Measurements from ENCODE around the gene NPR3.

NPR3 gene

DNA sequence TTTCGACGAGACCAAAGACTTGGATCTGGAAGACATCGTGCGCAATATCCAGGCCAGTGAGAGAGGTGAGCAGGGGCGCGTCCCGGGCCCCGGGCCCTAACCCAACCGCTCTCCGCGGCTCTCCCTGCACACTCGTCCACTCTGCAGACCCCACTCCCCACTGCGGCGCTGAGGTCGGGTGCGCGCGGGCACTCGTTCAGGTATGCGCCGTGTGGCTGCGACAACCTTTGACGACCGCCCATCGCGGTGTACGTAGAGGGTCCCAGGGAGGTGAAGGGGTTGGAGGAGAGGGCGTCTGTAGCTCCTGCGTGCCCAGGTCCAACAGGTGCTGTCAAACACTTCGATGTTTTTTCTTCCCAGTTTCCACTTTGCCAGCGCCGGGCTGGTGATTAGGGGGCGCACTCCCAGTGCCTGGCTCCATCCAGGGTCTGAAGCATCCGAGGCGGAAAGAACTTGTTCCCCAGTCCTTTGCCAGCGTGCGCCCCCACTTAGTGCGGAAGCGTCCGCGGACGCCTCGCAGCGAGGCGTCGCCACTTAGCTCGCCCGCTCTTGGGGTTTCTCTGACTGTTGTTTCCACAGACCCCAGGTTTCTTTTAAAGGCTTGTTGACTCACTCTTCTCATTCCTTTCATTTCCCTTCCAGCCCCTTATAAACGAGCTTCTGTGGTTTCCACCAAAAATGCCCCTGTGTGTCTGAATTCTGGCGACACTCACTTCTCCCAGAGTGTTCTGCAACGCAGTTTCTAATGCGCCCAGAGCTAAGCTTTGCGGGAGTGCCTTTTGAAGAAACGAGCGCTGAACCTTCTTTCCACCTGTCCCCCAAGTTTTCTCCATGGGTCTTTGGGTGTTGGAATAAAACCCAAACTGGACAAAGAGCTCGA lies 1.6 kb downstream of the NPR3 start:
- Histone ChIP-seq H3K9ac (no peak overlapping the region), H3K4me3 (IDR thresholded peaks at IDR 0.05; ENCODE audit: insufficient read depth, low read depth, low read length) (no peak overlapping the region), H3K27me3 (ENCODE audit: insufficient read depth, low read depth) (no peaks in the 10 kb centered on the region), H3K36me3 (ENCODE audit: insufficient read depth) (no peaks in the 10 kb centered on the region), H4K20me1 (ENCODE audit: insufficient read depth) (no peaks in the 10 kb centered on the region), H3K4me1 (ENCODE audit: low read depth, poor library complexity, severe bottlenecking) (no peaks in the 10 kb centered on the region), H3K79me2 (ENCODE audit: insufficient read depth, low read depth) (no peaks in the 10 kb centered on the region), H2AFZ (ENCODE audit: low read depth) (no peak overlapping the region), H3K4me2 (no peak overlapping the region), H3K27ac (no peak overlapping the region)
- TF ChIP-seq, protein P1, sequence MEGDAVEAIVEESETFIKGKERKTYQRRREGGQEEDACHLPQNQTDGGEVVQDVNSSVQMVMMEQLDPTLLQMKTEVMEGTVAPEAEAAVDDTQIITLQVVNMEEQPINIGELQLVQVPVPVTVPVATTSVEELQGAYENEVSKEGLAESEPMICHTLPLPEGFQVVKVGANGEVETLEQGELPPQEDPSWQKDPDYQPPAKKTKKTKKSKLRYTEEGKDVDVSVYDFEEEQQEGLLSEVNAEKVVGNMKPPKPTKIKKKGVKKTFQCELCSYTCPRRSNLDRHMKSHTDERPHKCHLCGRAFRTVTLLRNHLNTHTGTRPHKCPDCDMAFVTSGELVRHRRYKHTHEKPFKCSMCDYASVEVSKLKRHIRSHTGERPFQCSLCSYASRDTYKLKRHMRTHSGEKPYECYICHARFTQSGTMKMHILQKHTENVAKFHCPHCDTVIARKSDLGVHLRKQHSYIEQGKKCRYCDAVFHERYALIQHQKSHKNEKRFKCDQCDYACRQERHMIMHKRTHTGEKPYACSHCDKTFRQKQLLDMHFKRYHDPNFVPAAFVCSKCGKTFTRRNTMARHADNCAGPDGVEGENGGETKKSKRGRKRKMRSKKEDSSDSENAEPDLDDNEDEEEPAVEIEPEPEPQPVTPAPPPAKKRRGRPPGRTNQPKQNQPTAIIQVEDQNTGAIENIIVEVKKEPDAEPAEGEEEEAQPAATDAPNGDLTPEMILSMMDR (conservative IDR thresholded peaks at IDR 0.05; ENCODE audit: low read depth, low read length) = no peak

DNA sequence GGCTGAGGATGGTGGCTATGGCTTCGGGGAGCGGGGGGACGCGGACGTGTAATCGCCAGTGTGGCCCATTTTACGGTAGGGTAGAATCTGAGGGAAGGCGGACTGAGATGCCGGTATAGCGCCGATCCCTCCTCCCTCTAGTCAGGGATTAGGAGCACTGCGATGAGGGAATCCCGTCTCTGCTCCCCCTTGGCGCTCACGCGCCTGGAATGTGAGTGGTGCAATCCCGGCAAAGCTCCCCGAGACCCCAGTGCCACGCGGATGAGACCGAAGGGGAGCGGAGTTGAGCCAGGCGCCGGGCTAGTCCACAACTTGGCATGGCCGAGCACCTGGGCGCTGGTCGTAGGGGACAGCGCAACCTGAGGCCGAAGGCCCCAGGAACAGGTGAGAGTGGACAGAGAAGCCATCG lies 2.2 kb downstream of the NPR3 start:
- Histone ChIP-seq H3K79me2 (ENCODE audit: insufficient read depth, low read depth) (no peaks in the 10 kb centered on the region), H3K27ac (no peak overlapping the region), H2AFZ (ENCODE audit: low read depth) (no peak overlapping the region), H4K20me1 (ENCODE audit: insufficient read depth) (no peaks in the 10 kb centered on the region), H3K4me2 (no peak overlapping the region), H3K9ac (no peak overlapping the region), H3K4me3 (IDR thresholded peaks at IDR 0.05; ENCODE audit: insufficient read depth, low read depth, low read length) (no peak overlapping the region), H3K27me3 (ENCODE audit: insufficient read depth, low read depth) (no peaks in the 10 kb centered on the region), H3K4me1 (ENCODE audit: low read depth, poor library complexity, severe bottlenecking) (no peaks in the 10 kb centered on the region), H3K36me3 (ENCODE audit: insufficient read depth) (no peaks in the 10 kb centered on the region)
- TF ChIP-seq, protein P1 (conservative IDR thresholded peaks at IDR 0.05; ENCODE audit: low read depth, low read length) = no peak

DNA sequence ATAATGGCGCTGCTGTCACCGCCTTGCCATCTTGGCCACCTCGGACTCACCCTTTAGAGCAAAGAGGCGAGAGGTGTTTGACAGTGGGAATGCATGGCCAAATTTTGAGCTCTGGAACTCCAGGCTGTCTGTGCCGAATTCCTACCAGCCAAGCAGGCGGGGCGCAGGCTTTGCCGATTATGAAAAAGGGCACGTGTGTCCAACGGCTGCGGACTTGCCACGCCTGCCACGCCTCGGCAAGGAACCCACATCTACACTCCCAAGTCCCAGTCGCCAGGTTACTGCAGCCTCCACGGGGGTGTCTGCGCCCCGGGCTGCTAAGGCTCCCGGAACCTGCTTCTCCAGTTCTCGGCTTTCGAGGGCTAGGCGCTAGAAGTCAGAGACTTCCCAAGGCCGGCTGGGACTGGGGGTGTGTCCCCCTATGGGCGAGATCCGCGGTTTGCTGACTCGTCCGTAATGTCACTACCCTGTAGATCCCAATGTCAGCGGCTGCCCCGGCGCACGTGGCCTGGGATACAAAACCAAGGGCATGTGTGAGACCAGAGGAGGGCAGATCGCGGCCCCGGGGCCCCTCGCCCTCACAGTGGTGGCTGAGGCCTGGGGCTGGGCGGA lies 2.8 kb downstream of the NPR3 start:
- Histone ChIP-seq H3K27me3 (ENCODE audit: insufficient read depth, low read depth) (no peaks in the 10 kb centered on the region), H3K79me2 (ENCODE audit: insufficient read depth, low read depth) (no peaks in the 10 kb centered on the region), H2AFZ (ENCODE audit: low read depth) (no peak overlapping the region)

DNA sequence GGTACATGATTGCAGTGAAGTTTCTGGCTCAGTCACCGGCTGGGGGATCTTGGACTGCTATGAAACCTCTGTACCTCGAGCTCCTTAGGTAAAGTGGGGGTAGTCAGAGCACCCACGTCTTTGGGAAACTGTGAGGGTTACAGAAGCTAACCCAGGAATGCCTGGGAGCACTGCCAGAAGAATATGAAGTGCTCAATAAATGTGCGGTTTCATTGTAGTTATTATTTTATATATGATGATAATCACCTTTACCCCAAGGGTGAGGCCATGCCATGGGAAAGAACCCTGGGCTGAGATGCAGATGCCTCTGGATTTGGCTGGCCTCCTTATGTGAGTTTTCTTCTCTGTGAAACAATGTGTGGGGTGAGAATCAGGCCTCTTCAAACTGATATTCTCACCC lies 3.7 kb downstream of the NPR3 start:
- Histone ChIP-seq H3K4me2 (no peak overlapping the region), H3K79me2 (ENCODE audit: insufficient read depth, low read depth) (no peaks in the 10 kb centered on the region), H3K9ac (no peak overlapping the region), H4K20me1 (ENCODE audit: insufficient read depth) (no peaks in the 10 kb centered on the region), H3K36me3 (ENCODE audit: insufficient read depth) (no peaks in the 10 kb centered on the region), H2AFZ (ENCODE audit: low read depth) (no peak overlapping the region), H3K27me3 (ENCODE audit: insufficient read depth, low read depth) (no peaks in the 10 kb centered on the region), H3K4me1 (ENCODE audit: low read depth, poor library complexity, severe bottlenecking) (no peaks in the 10 kb centered on the region), H3K4me3 (IDR thresholded peaks at IDR 0.05; ENCODE audit: insufficient read depth, low read depth, low read length) (no peak overlapping the region), H3K27ac (no peak overlapping the region)
- TF ChIP-seq, protein P1 (conservative IDR thresholded peaks at IDR 0.05; ENCODE audit: low read depth, low read length) = no peak

More for the DNA sequence above, 2.8 kb downstream of the NPR3 start:
- Histone ChIP-seq H3K27ac (no peak overlapping the region), H3K9ac (no peak overlapping the region), H3K4me3 (IDR thresholded peaks at IDR 0.05; ENCODE audit: insufficient read depth, low read depth, low read length) (no peak overlapping the region), H4K20me1 (ENCODE audit: insufficient read depth) (no peaks in the 10 kb centered on the region), H3K36me3 (ENCODE audit: insufficient read depth) (no peaks in the 10 kb centered on the region), H3K4me2 (no peak overlapping the region), H3K4me1 (ENCODE audit: low read depth, poor library complexity, severe bottlenecking) (no peaks in the 10 kb centered on the region)
- TF ChIP-seq, protein P1 (conservative IDR thresholded peaks at IDR 0.05; ENCODE audit: low read depth, low read length) = no peak

All from KMS-11 (cell line).